ENCODE data around the gene CCDC71.

Gene CCDC71

GRCh38 chr3:49183873-49184272 lies 17.7 kb upstream of the CCDC71 start (continued):
- no peak for TF ChIP-seq PRDM2 (tag by site-specific recombination; IDR thresholded peaks at IDR 0.05; ENCODE audit: borderline replicate concordance)
- TF ChIP-seq ATF2 (tag by site-specific recombination; IDR thresholded peaks at IDR 0.05; ENCODE audit: low read depth): no peak
- TF ChIP-seq ZNF530 (tag by site-specific recombination; IDR thresholded peaks at IDR 0.05; ENCODE audit: low read depth): no peak
- TF ChIP-seq ZNF416 (tag by site-specific recombination; IDR thresholded peaks at IDR 0.05): no peak
- no peak for TF ChIP-seq ZNF148 (tag by site-specific recombination; IDR thresholded peaks at IDR 0.05; ENCODE audit: borderline replicate concordance)
- TF ChIP-seq ZNF473 (tag by site-specific recombination; IDR thresholded peaks at IDR 0.05): no peak
- TF ChIP-seq ZNF629 (tag by site-specific recombination; IDR thresholded peaks at IDR 0.05): no peak
- no peak for TF ChIP-seq ZFP69B (tag by site-specific recombination; IDR thresholded peaks at IDR 0.05)
- no peak for TF ChIP-seq ZNF843 (tag by site-specific recombination; IDR thresholded peaks at IDR 0.05)

- POLR2A ChIA-PET: no interaction called here
- no peaks in the 10 kb centered on the region for H3K4me1 ChIP-seq (ENCODE audit: control insufficient read depth, insufficient read depth, low read length)
- no peaks in the 10 kb centered on the region for H3K36me3 ChIP-seq (ENCODE audit: control insufficient read depth in 2 of 2, insufficient read depth in 1 of 2, low read length in 2 of 2)
- no peaks in the 10 kb centered on the region for H3K9me3 ChIP-seq (ENCODE audit: control insufficient read depth, insufficient read depth, low read depth, low read length)
- H3K27ac ChIP-seq (ENCODE audit: extremely low read depth, low read depth, low read length): no peak overlapping the region
- H3K4me3 ChIP-seq (ENCODE audit: low read depth, low read length): no peak overlapping the region
- TF ChIP-seq ZNF513 (tag by site-specific recombination; IDR thresholded peaks at IDR 0.05): no peak
- 0 out of 2 replicates have a peak, but pooled peaks have one; percentile 25 for TF ChIP-seq ZBTB8A (tag by site-specific recombination; IDR thresholded peaks at IDR 0.05)
- CTCF ChIA-PET: no interaction called here
Observed at GRCh38 chr3:49182682-49183081, 16.6 kb upstream of the CCDC71 start.

- H3K36me3 ChIP-seq (ENCODE audit: control insufficient read depth in 2 of 2, insufficient read depth in 1 of 2, low read length in 2 of 2): peaks cover 0 to 3% of the 10 kb centered on the region in 2 experiments; a peak in 1 of 3 replicates
- POLR2A ChIA-PET: interaction anchor here (0.7 to 1.8 kb wide), 3 partner anchors 10 to 248 kb away, joined by 3 to 4 read pairs (median 4); partner anchors contain the start of genes KLHDC8B and NICN1
- CTCF ChIA-PET: interaction anchor here (0.7 to 1.4 kb wide), 2 partner anchors 10 to 488 kb away, joined by 4 to 5 read pairs; partner anchors contain the start of gene KLHDC8B
- TF ChIP-seq ZNF133 (tag by site-specific recombination; IDR thresholded peaks at IDR 0.05) (no peak), ZNF211 (tag by site-specific recombination; IDR thresholded peaks at IDR 0.05; ENCODE audit: low read depth) (no peak), ZNF248 (tag by site-specific recombination; IDR thresholded peaks at IDR 0.05) (no peak), ZNF335 (tag by site-specific recombination; conservative IDR thresholded peaks at IDR 0.05) (no peak), OSR2 (tag by site-specific recombination; IDR thresholded peaks at IDR 0.05) (no peak), SCRT2 (tag by site-specific recombination; IDR thresholded peaks at IDR 0.05) (no peak), ATF2 (tag by site-specific recombination; IDR thresholded peaks at IDR 0.05; ENCODE audit: low read depth) (no peak), ZNF664 (tag by site-specific recombination; IDR thresholded peaks at IDR 0.05) (no peak), ZNF324 (tag by site-specific recombination; IDR thresholded peaks at IDR 0.05) (no peak), KLF9 (tag by site-specific recombination; IDR thresholded peaks at IDR 0.05; ENCODE audit: low read depth) (no peak), ZNF175 (tag by site-specific recombination; IDR thresholded peaks at IDR 0.05) (no peak)
Observed at GRCh38 chr3:49181351-49181750, 15.2 kb upstream of the CCDC71 start.

More at GRCh38 chr3:49181351-49181750, 15.2 kb upstream of the CCDC71 start:
- no peak overlapping the region for H3K27ac ChIP-seq (ENCODE audit: extremely low read depth, low read depth, low read length)
- H3K4me3 ChIP-seq (ENCODE audit: low read depth, low read length): no peak overlapping the region
- no peaks in the 10 kb centered on the region for H3K4me1 ChIP-seq (ENCODE audit: control insufficient read depth, insufficient read depth, low read length)
- H3K9me3 ChIP-seq (ENCODE audit: control insufficient read depth, insufficient read depth, low read depth, low read length): no peaks in the 10 kb centered on the region

Measured in HEK293 (cell line).